Chondrocyte (in vitro differentiated cells): Measurements from ENCODE around the gene TMEM121. TPM values are rescaled to one million over a fixed set of nuclear protein-coding genes. Genes with fewer than 3 reads are reported as not detected.

ENCODE experiments used
- DNase-seq: peaks from one replicate; pipeline ENCODE4 v3.0.0; 2021; ENCODE audit warnings: mixed read lengths, low spot score
- H3K27ac Mint-ChIP-seq: one replicate; pipeline ENCODE4 v1.8.0; 2021; ENCODE audit warnings: mild to moderate bottlenecking, moderate library complexity, mixed read lengths; ENCODE audit not compliant: unreplicated experiment
- H3K27me3 Mint-ChIP-seq: 2 replicates; pipeline ENCODE4 v1.8.0; 2021; ENCODE audit warnings: low read depth, mixed read lengths
- H3K36me3 Mint-ChIP-seq: 2 replicates; pipeline ENCODE4 v1.8.0; 2021; ENCODE audit warnings: low read depth, mixed read lengths
- H3K4me1 Mint-ChIP-seq: 2 replicates; pipeline ENCODE4 v1.8.0; 2021; ENCODE audit warnings: low read depth, mild to moderate bottlenecking, mixed read lengths
- H3K4me3 Mint-ChIP-seq: one replicate; pipeline ENCODE4 v1.8.0; 2021; ENCODE audit warnings: mild to moderate bottlenecking, moderate library complexity, mixed read lengths; ENCODE audit not compliant: unreplicated experiment
- H3K9me3 Mint-ChIP-seq: 2 replicates; pipeline ENCODE4 v1.8.0; 2021; ENCODE audit warnings: low read depth, mixed read lengths
- CTCF ChIP-seq: fragments of 200-600 bp; sonication (generic); IDR thresholded peaks from 2 replicates; pipeline ENCODE4 v1.5.0; 2021; ENCODE audit warnings: antibody characterized with exemption, mild to moderate bottlenecking, moderate library complexity
- total RNA-seq: library from RNA; stranded (reverse); gene quantifications from 3 replicates; pipeline ENCODE4 v1.2.1, GENCODE V29; 2021

TMEM121 gene
- total RNA-seq, 1 donor from 2014 or later, result 6.0 TPM

- no peaks in the 10 kb centered on the region for H3K9me3 Mint-ChIP-seq
- no peak for DNase-seq
- no peak for TF ChIP-seq CTCF
- peak overlapping the region; percentile 67 for H3K4me3 Mint-ChIP-seq
- H3K27me3 Mint-ChIP-seq, result no peaks in the 10 kb centered on the region
- peaks cover 2% of the 10 kb centered on the region for H3K36me3 Mint-ChIP-seq
- H3K4me1 Mint-ChIP-seq, result peaks cover 58% of the 10 kb centered on the region
- H3K27ac Mint-ChIP-seq, result peak overlapping the region; percentile 99
Measured at GRCh38 chr14:105482486-105483110, 43.8 kb upstream of the TMEM121 start.

- H3K36me3 Mint-ChIP-seq, result peaks cover 2% of the 10 kb centered on the region
- peak overlapping the region; percentile 99 for H3K27ac Mint-ChIP-seq
- no peak for DNase-seq
- no peaks in the 10 kb centered on the region for H3K27me3 Mint-ChIP-seq
- TF ChIP-seq CTCF, result no peak
- H3K4me3 Mint-ChIP-seq, result no peak overlapping the region
- H3K9me3 Mint-ChIP-seq, result no peaks in the 10 kb centered on the region
- peaks cover 59% of the 10 kb centered on the region for H3K4me1 Mint-ChIP-seq
Measured at GRCh38 chr14:105483300-105484068, 42.9 kb upstream of the TMEM121 start.

DNA sequence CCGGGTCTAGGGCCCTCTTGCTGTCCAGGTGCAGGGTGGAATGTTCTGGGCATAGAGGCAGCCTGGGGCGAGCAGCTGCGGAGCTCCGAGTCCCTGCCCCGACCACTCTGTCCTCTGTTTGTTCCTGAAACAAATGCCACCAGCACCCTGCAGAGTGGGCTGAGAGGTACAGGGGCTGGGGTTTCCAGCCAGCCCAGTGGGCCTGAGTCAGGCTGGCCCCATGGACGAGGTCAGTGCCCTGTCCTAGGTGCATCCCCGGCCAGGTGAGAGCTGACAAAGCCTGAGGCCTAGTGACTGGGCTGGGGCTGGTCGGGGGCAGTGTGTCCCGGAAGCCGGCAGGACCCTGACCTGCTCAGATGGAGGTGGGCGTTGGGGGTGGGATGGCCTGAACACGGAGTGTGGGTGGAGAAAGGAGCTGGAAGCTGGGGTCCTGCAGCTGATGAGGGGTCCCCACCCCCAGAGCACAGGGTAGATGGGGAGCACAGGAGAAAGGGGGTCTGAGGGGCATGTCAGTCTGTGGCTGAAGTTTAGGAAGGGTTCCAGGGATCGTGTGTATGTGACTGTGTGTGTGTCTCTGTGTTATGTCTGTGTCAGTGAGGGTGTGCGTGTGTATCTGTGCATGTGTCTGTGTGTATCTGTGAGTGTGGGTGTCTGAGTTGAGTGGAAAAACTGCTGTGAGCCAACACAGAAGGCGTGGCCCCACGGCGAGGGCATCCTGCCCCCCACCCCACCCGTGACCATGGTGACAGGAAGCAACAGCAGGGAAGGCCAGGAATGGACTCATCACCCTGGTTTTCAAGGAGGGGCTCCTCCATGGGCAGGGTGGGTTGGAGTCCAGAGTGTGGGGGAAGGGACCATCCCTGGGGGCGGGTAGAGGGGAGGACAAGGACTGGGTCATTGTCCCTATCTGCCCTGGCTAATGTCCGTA is 42.0 kb upstream of the TMEM121 start:
- H3K4me3 Mint-ChIP-seq, result no peak overlapping the region

DNA sequence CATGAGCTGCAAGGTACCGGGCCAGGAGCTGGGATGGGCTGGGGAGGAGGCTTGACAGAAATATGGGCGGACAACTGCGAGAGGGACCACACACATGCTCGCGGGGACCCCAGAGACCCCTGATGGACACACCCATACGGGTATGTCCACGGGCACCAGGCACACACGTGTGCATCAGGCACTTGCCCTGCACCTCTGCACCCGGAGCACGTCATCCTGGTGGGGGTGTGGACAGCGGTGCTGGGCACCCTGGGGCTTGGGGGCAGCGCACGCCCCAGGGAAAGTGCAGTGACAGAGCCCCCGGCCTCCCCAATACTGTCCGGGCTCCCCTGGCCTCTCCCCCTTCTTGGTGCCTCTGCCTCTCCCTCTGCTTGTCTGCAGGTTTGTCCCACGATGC is 41.4 kb upstream of the TMEM121 start:
- no peak for TF ChIP-seq CTCF
- Mint-ChIP-seq H3K36me3 (no peaks in the 10 kb centered on the region), H3K9me3 (no peaks in the 10 kb centered on the region), H3K4me1 (peaks cover 63% of the 10 kb centered on the region), H3K27me3 (no peaks in the 10 kb centered on the region), H3K27ac (peak overlapping the region; percentile 27), H3K4me3 (no peak overlapping the region)
- DNase-seq, result no peak

More for the DNA sequence above, 42.0 kb upstream of the TMEM121 start:
- Mint-ChIP-seq H3K27me3 (no peaks in the 10 kb centered on the region), H3K36me3 (peaks cover 2% of the 10 kb centered on the region), H3K27ac (peak overlapping the region; percentile 81), H3K4me1 (peaks cover 65% of the 10 kb centered on the region), H3K9me3 (no peaks in the 10 kb centered on the region)
- no peak for DNase-seq
- TF ChIP-seq CTCF, result no peak

GRCh38 chr14:105485739-105486162 is 40.6 kb upstream of the TMEM121 start:
- no peaks in the 10 kb centered on the region for H3K36me3 Mint-ChIP-seq
- no peaks in the 10 kb centered on the region for H3K27me3 Mint-ChIP-seq
- H3K4me3 Mint-ChIP-seq, result no peak overlapping the region
- DNase-seq, result no peak
- no peaks in the 10 kb centered on the region for H3K9me3 Mint-ChIP-seq
- peaks cover 55% of the 10 kb centered on the region for H3K4me1 Mint-ChIP-seq
- peak; percentile 67 for TF ChIP-seq CTCF
- no peak overlapping the region for H3K27ac Mint-ChIP-seq
